Measurements from ENCODE around the gene EPHB4. TPM values are rescaled to one million over a fixed set of nuclear protein-coding genes. Genes with fewer than 3 reads are reported as not detected.

EPHB4 gene
- total RNA-seq, 1 experiment from 2014 or later = 135 TPM

- Histone ChIP-seq H3K27ac (ENCODE audit: insufficient read length, low read depth, low read length) (no peak overlapping the region), H3K9me3 (ENCODE audit: control insufficient read depth, low read depth, low read length) (no peaks in the 10 kb centered on the region)
- no CpG with 5 or more reads among the region's 9 CpGs for WGBS (ENCODE audit: extremely low coverage, insufficient read length, low lambda C conversion rate)
Measured at GRCh38 chr7:100806276-100806675, 21.0 kb downstream of the EPHB4 start.

More at GRCh38 chr7:100806276-100806675, 21.0 kb downstream of the EPHB4 start:
- Histone ChIP-seq H2BK20ac (ENCODE audit: low read depth, low read length, poor library complexity, severe bottlenecking) (no peak overlapping the region), H4K20me1 (ENCODE audit: control insufficient read depth, insufficient read depth, insufficient read length) (no peaks in the 10 kb centered on the region), H3K23ac (ENCODE audit: insufficient read length, low read depth, low read length) (no peak overlapping the region), H3K79me2 (ENCODE audit: insufficient read depth, low read length) (no peaks in the 10 kb centered on the region), H3K56ac (ENCODE audit: insufficient read length, low read depth, low read length) (no peak overlapping the region), H3K4me2 (ENCODE audit: insufficient read depth, insufficient read length, low read length) (no peak overlapping the region), H2AFZ (ENCODE audit: low read length) (no peak overlapping the region), H4K5ac (ENCODE audit: insufficient read length, low read depth, low read length) (no peak overlapping the region), H3K27me3 (ENCODE audit: insufficient read depth, low read length) (no peaks in the 10 kb centered on the region), H3K14ac (ENCODE audit: insufficient read depth, low read length) (no peak overlapping the region), H3K79me1 (ENCODE audit: insufficient read depth, low read depth, low read length, poor library complexity, severe bottlenecking) (no peaks in the 10 kb centered on the region), H3K23me2 (ENCODE audit: insufficient read length, low read depth, low read length, poor library complexity, severe bottlenecking) (no peaks in the 10 kb centered on the region), H3T11ph (ENCODE audit: low read length) (no peak overlapping the region), H2BK15ac (ENCODE audit: low read depth, low read length) (no peak overlapping the region), H2AK5ac (ENCODE audit: insufficient read length, low read length) (no peak overlapping the region), H2BK5ac (ENCODE audit: insufficient read length, low read length) (no peak overlapping the region), H4K91ac (ENCODE audit: insufficient read length, low read depth, low read length) (no peak overlapping the region), H3K4me1 (ENCODE audit: insufficient read depth, low read length) (no peaks in the 10 kb centered on the region), H2BK120ac (ENCODE audit: low read depth, low read length, poor library complexity, severe bottlenecking) (no peak overlapping the region), H3K9ac (ENCODE audit: extremely low read depth, insufficient read length, low read length) (no peak overlapping the region), H2BK12ac (ENCODE audit: insufficient read length, low read depth, low read length) (no peak overlapping the region), H3K18ac (ENCODE audit: insufficient read length, low read depth, low read length) (no peak overlapping the region), H3K4ac (ENCODE audit: low read depth, low read length) (no peak overlapping the region), H4K8ac (replicated peaks; ENCODE audit: insufficient read length, low read depth, low read length) (no peak overlapping the region)
- Mint-ChIP-seq H3K4me1 (peaks cover 8 to 13% of the 10 kb centered on the region in 2 experiments; a peak in 3 of 4 replicates), H3K4me3 (no peak overlapping the region), H3K9me3 (no peaks in the 10 kb centered on the region), H3K36me3 (ENCODE audit: insufficient read depth in 1 of 3, low read depth in 3 of 3) (peaks cover 61 to 92% (median 82%) of the 10 kb centered on the region in 3 experiments), H3K27me3 (ENCODE audit: low read depth) (no peaks in the 10 kb centered on the region; the same call in 1 of the 2 replicates), H3K27ac (no peak overlapping the region)
- TF ChIP-seq CTCF (conservative IDR thresholded peaks at IDR 0.05) = no peak
- DNase-seq = no peak
